NCI-H345 (cell line): ENCODE results near the gene CYBC1.

Source experiments
- DNase-seq: peaks from one replicate; lab custom pipeline; 2025; lab: John Stamatoyannopoulos, UW

The CYBC1 gene

GRCh38 chr17:82447876-82448275 lies 2.7 kb downstream of the CYBC1 start:
- no peak for DNase-seq

GRCh38 chr17:82446649-82447048 lies 3.9 kb downstream of the CYBC1 start:
- no peak for DNase-seq

- DNase-seq, result no peak
Measured at GRCh38 chr17:82446124-82446523, 4.4 kb downstream of the CYBC1 start.

GRCh38 chr17:82445542-82445941 lies 5.0 kb downstream of the CYBC1 start:
- DNase-seq, result no peak

- DNase-seq, result no peak
Measured at GRCh38 chr17:82444941-82445521, 5.5 kb downstream of the CYBC1 start.

- DNase-seq, result no peak
Measured at GRCh38 chr17:82444284-82444893, 6.2 kb downstream of the CYBC1 start.

GRCh38 chr17:82443465-82444283 lies 6.9 kb downstream of the CYBC1 start:
- DNase-seq, result no peak

- no peak for DNase-seq
Measured at GRCh38 chr17:82442643-82443464, 7.7 kb downstream of the CYBC1 start.

GRCh38 chr17:82441691-82442487 lies 8.7 kb downstream of the CYBC1 start:
- no peak for DNase-seq

GRCh38 chr17:82440991-82441627 lies 9.4 kb downstream of the CYBC1 start:
- DNase-seq, result peak; percentile 39

GRCh38 chr17:82440469-82440981 lies 10.0 kb downstream of the CYBC1 start:
- DNase-seq, result no peak

GRCh38 chr17:82439829-82440365 lies 10.7 kb downstream of the CYBC1 start:
- no peak for DNase-seq

GRCh38 chr17:82439194-82439828 lies 11.2 kb downstream of the CYBC1 start:
- no peak for DNase-seq

- DNase-seq, result no peak
Measured at GRCh38 chr17:82438401-82439193, 12.0 kb downstream of the CYBC1 start.

GRCh38 chr17:82437325-82437668 lies 13.3 kb downstream of the CYBC1 start:
- DNase-seq, result no peak

- DNase-seq, result no peak
Measured at GRCh38 chr17:82436601-82437324, 13.8 kb downstream of the CYBC1 start.

GRCh38 chr17:82435601-82436583 lies 14.7 kb downstream of the CYBC1 start:
- no peak for DNase-seq
